Fibroblast of lung (primary cell): Measurements from ENCODE around the gene TBXAS1. TPM values are rescaled to one million over a fixed set of nuclear protein-coding genes. Genes with fewer than 3 reads are reported as not detected.
A peak's percentile ranks its signal among the peaks of the same experiment; 100 is the strongest.

Experiments
- DNase-seq, 2 donors: peaks; one replicate each; pipeline versions ENCODE4 v3.0.0 to v3.0.0-alpha.2; 2010; ENCODE audit warnings: low read depth in 2 of 2
- H2AFZ ChIP-seq: 2 replicates; pipeline ENCODE4 v1.5.1; 2012; ENCODE audit warnings: low read length, control low read depth, inconsistent platforms
- H3K27ac ChIP-seq: 2 replicates; pipeline ENCODE4 v1.5.1; 2011; ENCODE audit warnings: low read length, control low read depth; ENCODE audit not compliant: insufficient read depth
- H3K27me3 ChIP-seq: 2 replicates; pipeline ENCODE4 v1.5.1; 2011; ENCODE audit warnings: mild to moderate bottlenecking, low read length; ENCODE audit not compliant: control insufficient read depth, insufficient read depth
- H3K36me3 ChIP-seq: 2 replicates; pipeline ENCODE4 v1.5.1; 2011; ENCODE audit warnings: low read length; ENCODE audit not compliant: control insufficient read depth, insufficient read depth
- H3K4me1 ChIP-seq: 2 replicates; pipeline ENCODE4 v1.5.1; 2011; ENCODE audit warnings: low read length; ENCODE audit not compliant: control insufficient read depth, insufficient read depth; ENCODE audit errors: extremely low read depth
- H3K4me2 ChIP-seq: 2 replicates; pipeline ENCODE4 v1.5.1; 2011; ENCODE audit warnings: low read length, control low read depth; ENCODE audit not compliant: insufficient read depth; ENCODE audit errors: extremely low read depth
- H3K4me3 ChIP-seq, 4 experiments: fragments of 200-600 bp in 1 of 4; sonication (generic) in 1 of 4; replicated peaks in 1 of 4; 2 replicates each; pipeline ENCODE4 v1.5.1; 2011 to 2016; ENCODE audit warnings: low read length in 4 of 4, low read depth in 3 of 4, mild to moderate bottlenecking in 3 of 4, control low read depth in 2 of 4, inconsistent platforms in 1 of 4, mixed read lengths in 1 of 4; ENCODE audit not compliant: insufficient read depth in 1 of 4; ENCODE audit errors: control extremely low read depth in 1 of 4
- H3K79me2 ChIP-seq: 2 replicates; pipeline ENCODE4 v1.5.1; 2012; ENCODE audit warnings: mild to moderate bottlenecking, low read length, inconsistent platforms; ENCODE audit not compliant: control insufficient read depth, insufficient read depth
- H3K9ac ChIP-seq: 2 replicates; pipeline ENCODE4 v1.5.1; 2011; ENCODE audit warnings: mild to moderate bottlenecking, low read length, control low read depth; ENCODE audit not compliant: insufficient read depth
- H3K9me3 ChIP-seq: 2 replicates; pipeline ENCODE4 v1.5.1; 2012; ENCODE audit warnings: low read depth, low read length; ENCODE audit not compliant: control insufficient read depth, insufficient read depth
- H4K20me1 ChIP-seq: 2 replicates; pipeline ENCODE4 v1.5.1; 2011; ENCODE audit warnings: low read length; ENCODE audit not compliant: control insufficient read depth, insufficient read depth; ENCODE audit errors: extremely low read depth
- CTCF ChIP-seq, 2 donors: IDR thresholded peaks in 1 of 2; conservative IDR thresholded peaks in 1 of 2; 1 replicate in 1 of 2; 2 replicates in 1 of 2; pipeline ENCODE4 v1.5.1; 2011 to 2012; ENCODE audit warnings: low read length in 2 of 2, control low read depth in 1 of 2, inconsistent platforms in 1 of 2, low read depth in 1 of 2, mild to moderate bottlenecking in 1 of 2
- EZH2 ChIP-seq: IDR thresholded peaks from 2 replicates; pipeline ENCODE4 v1.5.1; 2012; ENCODE audit warnings: low read length, control low read depth, mild to moderate bottlenecking; ENCODE audit errors: missing control alignments
- polyA plus RNA-seq, 2 donors: library from polyadenylated mRNA; depleted of rRNA in 1 of 2; stranded (reverse) in 1 of 2; unstranded in 1 of 2; fragments of >200 nt; gene quantifications; 2 replicates each; pipeline ENCODE4 v1.2.1, GENCODE V29; 2011 to 2012; ENCODE audit warnings: missing spikeins in 1 of 2
- total RNA-seq: library from RNA; depleted of rRNA; stranded (reverse); fragments of >200 nt; gene quantifications from 2 replicates; pipeline ENCODE4 v1.2.1, GENCODE V29; 2014

The TBXAS1 gene
- total and polyA plus RNA-seq, 2 donors (not counting 1 experiment from before 2014, with no cell fraction given), result 1.5 to 2.1 TPM

GRCh38 chr7:139955109-139955820, 126.2 kb downstream of the TBXAS1 start:
- H3K9ac ChIP-seq, result no peak overlapping the region
- no peak overlapping the region for H3K4me3 ChIP-seq
- peaks cover 4% of the 10 kb centered on the region for H3K27me3 ChIP-seq
- no peaks in the 10 kb centered on the region for H3K9me3 ChIP-seq
- H2AFZ ChIP-seq, result no peak overlapping the region
- H3K27ac ChIP-seq, result no peak overlapping the region
- H3K79me2 ChIP-seq, result no peaks in the 10 kb centered on the region
- TF ChIP-seq CTCF (conservative IDR thresholded peaks at IDR 0.05 in 1 of 2, IDR thresholded peaks at IDR 0.05 in 1 of 2; ENCODE audit: low read depth in 1 of 2, low read length in 2 of 2), result no peak
- no peak for TF ChIP-seq EZH2
- H3K4me2 ChIP-seq, result no peak overlapping the region
- H3K4me1 ChIP-seq, result no peaks in the 10 kb centered on the region
- no peak for DNase-seq
- no peaks in the 10 kb centered on the region for H4K20me1 ChIP-seq
- no peaks in the 10 kb centered on the region for H3K36me3 ChIP-seq

- H3K4me1 ChIP-seq, result no peaks in the 10 kb centered on the region
- no peak overlapping the region for H2AFZ ChIP-seq
- DNase-seq, result peak; percentile 15 to 95
- H3K4me3 ChIP-seq, result no peak overlapping the region
- H3K79me2 ChIP-seq, result no peaks in the 10 kb centered on the region
- no peaks in the 10 kb centered on the region for H4K20me1 ChIP-seq
- peaks cover 4% of the 10 kb centered on the region for H3K27me3 ChIP-seq
- H3K4me2 ChIP-seq, result no peak overlapping the region
- no peaks in the 10 kb centered on the region for H3K9me3 ChIP-seq
- H3K36me3 ChIP-seq, result no peaks in the 10 kb centered on the region
- no peak overlapping the region for H3K9ac ChIP-seq
- TF ChIP-seq EZH2 (no peak), CTCF (conservative IDR thresholded peaks at IDR 0.05 in 1 of 2, IDR thresholded peaks at IDR 0.05 in 1 of 2; ENCODE audit: low read depth in 1 of 2, low read length in 2 of 2) (no peak)
- no peak overlapping the region for H3K27ac ChIP-seq
Observed at GRCh38 chr7:139958599-139959284, 129.7 kb downstream of the TBXAS1 start.

GRCh38 chr7:139959285-139959628, 130.2 kb downstream of the TBXAS1 start:
- H3K4me2 ChIP-seq, result no peak overlapping the region
- no peaks in the 10 kb centered on the region for H4K20me1 ChIP-seq
- H3K27me3 ChIP-seq, result peaks cover 4% of the 10 kb centered on the region
- H2AFZ ChIP-seq, result no peak overlapping the region
- no peaks in the 10 kb centered on the region for H3K79me2 ChIP-seq
- no peaks in the 10 kb centered on the region for H3K4me1 ChIP-seq
- H3K9me3 ChIP-seq, result no peaks in the 10 kb centered on the region
- H3K9ac ChIP-seq, result no peak overlapping the region
- TF ChIP-seq EZH2, result no peak
- no peak for TF ChIP-seq CTCF (conservative IDR thresholded peaks at IDR 0.05 in 1 of 2, IDR thresholded peaks at IDR 0.05 in 1 of 2; ENCODE audit: low read depth in 1 of 2, low read length in 2 of 2)
- DNase-seq, result no peak
- H3K27ac ChIP-seq, result no peak overlapping the region
- no peaks in the 10 kb centered on the region for H3K36me3 ChIP-seq
- no peak overlapping the region for H3K4me3 ChIP-seq
